Heart right ventricle (tissue), 16 donors: ENCODE results near the gene SCN7A. TPM values are rescaled to one million over a fixed set of nuclear protein-coding genes. Genes with fewer than 3 reads are reported as not detected.

Experiments
- ATAC-seq, 8 donors: fragments of 200-7000 bp; cut with Tn5 transposase; one replicate each; pipeline ENCODE4 v1.9.1; 2020; ENCODE audit warnings: mild to moderate bottlenecking in 8 of 8, moderate library complexity in 8 of 8, moderate number of reproducible peaks in 1 of 8
- DNase-seq, 2 donors: peaks; one replicate each; pipeline ENCODE4 v3.0.0-alpha.2; 2020
- H3K27ac ChIP-seq, 10 donors: fragments of 200-600 bp; sonication (generic) in 2 of 10; one replicate each; pipeline versions ENCODE4 v1.5.0 to v1.8.0; 2020 to 2022; ENCODE audit warnings: mild to moderate bottlenecking in 3 of 10
- H3K27me3 ChIP-seq, 7 donors: fragments of 200-600 bp; one replicate each; pipeline ENCODE4 v1.8.0; 2021 to 2022; ENCODE audit warnings: mild to moderate bottlenecking in 2 of 7
- H3K36me3 ChIP-seq, 9 donors: fragments of 200-600 bp; sonication (generic) in 1 of 9; one replicate each; pipeline versions ENCODE4 v1.5.0 to v1.8.0; 2020 to 2022; ENCODE audit warnings: mild to moderate bottlenecking in 2 of 9
- H3K4me1 ChIP-seq, 9 donors: fragments of 200-600 bp; sonication (generic) in 1 of 9; one replicate each; pipeline versions ENCODE4 v1.5.0 to v1.8.0; 2020 to 2022; ENCODE audit warnings: mild to moderate bottlenecking in 4 of 9
- H3K4me3 ChIP-seq, 10 donors: fragments of 200-600 bp; sonication (generic) in 2 of 10; one replicate each; pipeline versions ENCODE4 v1.5.0 to v1.8.0; 2020 to 2022; ENCODE audit warnings: mild to moderate bottlenecking in 7 of 10, moderate library complexity in 2 of 10
- H3K9me3 ChIP-seq, 11 donors: fragments of 200-600 bp in 10 of 11; sonication (generic) in 2 of 11; one replicate each; pipeline versions ENCODE4 v1.5.0 to v1.8.0; 2013 to 2022; ENCODE audit warnings: mild to moderate bottlenecking in 2 of 11, control low read depth in 1 of 11, moderate library complexity in 1 of 11
- WGBS, 2 donors: extraction: QIAGEN DNeasy Blood & Tissue Kit; methylation state at CpG; one replicate each; pipeline ENCODE4 v1.1.7; 2013; ENCODE audit warnings: inconsistent platforms in 1 of 2; 5-methylcytosine and 5-hydroxymethylcytosine counted together
- intact Hi-C, 10 donors: fragments of 100-400 bp; cut with DNase I; formaldehyde crosslinking; loops; one replicate each; pipeline versions ENCODE4 v1.11.1 to v1.14.2; 2022
- polyA plus RNA-seq, 2 donors: library from polyadenylated mRNA; stranded (reverse); fragments of 200-250 nt; gene quantifications; one replicate each; pipeline ENCODE4 v1.2.3, GENCODE V29; 2013
- total RNA-seq, 10 donors: library from RNA; stranded (reverse); fragmentation: NEBNext Ultra II Directional in 3 of 10; extraction: Animal tissue kit (Norgen Biotek cat#: 25700) in 3 of 10; gene quantifications; one replicate each; pipeline versions ENCODE4 v1.2.1 to v1.2.4, GENCODE V29; 2021 to 2023
- TF ChIP-seq, protein P1 (sequence below), 9 donors: fragments of 200-600 bp; sonication (generic) in 2 of 9; IDR thresholded peaks; one replicate each; pipeline versions ENCODE4 v1.5.0 to v1.8.0; 2021 to 2022; ENCODE audit warnings: antibody characterized with exemption in 9 of 9, mild to moderate bottlenecking in 5 of 9, moderate library complexity in 1 of 9
- donor health status: Arrhythmogenic right ventricular cardiomyopathy.
- donor health status: ischemic (EF 13 %, LVEDD 7.1; RV severe dilation, severe dysfunction).
- donor health status: healthy with polysubstance abuse.
- donor health status: DM: no; HTN: yes; CAD: no.
- donor health status: DM: no; HTN: no; CAD: no.
- donor health status: ischemic (EF 25% LVEDD 6.9; RV normal size, moderate dysfunction).
- donor health status: ischemic (EF 25% LVEDD 5.7; RV mildly dilated, moderate dysfunction).
- donor health status: healthy.
- donor health status: DM: yes; HTN: yes; CAD: no.
- donor health status: Ischemic cardiomyopathy.
- donor health status: ischemic (EF 35%, LVEDD 5.7; RV mildly dilated, moderate dysfunction).
- donor health status: nonischemic (EF 11% LVEDD 7.7; RV severe dilation, severe dysfunction).
- donor health status: DM: yes; HTN: yes; CAD: no.
- donor health status: PGD.
- donor health status: ischemic (EF 29% LVEDD 5.4; RV normal size, mild dysfunction).
- donor health status: nonischemic (EF 23%, LVEDD 6.1; RV moderate dilation, normal function).

Gene SCN7A
- total and polyA plus RNA-seq, 12 donors: 2.4 to 31.2 (median 15.4) TPM

- Histone ChIP-seq H3K4me1 (no peaks in the 10 kb centered on the region), H3K36me3 (peaks cover 0 to 22% (median 0%) of the 10 kb centered on the region in 9 donors)
- intact Hi-C loops: no loop called here
These were observed 88.5 kb downstream of the SCN7A start for GRCh38 chr2:166405569-166405926.

DNA sequence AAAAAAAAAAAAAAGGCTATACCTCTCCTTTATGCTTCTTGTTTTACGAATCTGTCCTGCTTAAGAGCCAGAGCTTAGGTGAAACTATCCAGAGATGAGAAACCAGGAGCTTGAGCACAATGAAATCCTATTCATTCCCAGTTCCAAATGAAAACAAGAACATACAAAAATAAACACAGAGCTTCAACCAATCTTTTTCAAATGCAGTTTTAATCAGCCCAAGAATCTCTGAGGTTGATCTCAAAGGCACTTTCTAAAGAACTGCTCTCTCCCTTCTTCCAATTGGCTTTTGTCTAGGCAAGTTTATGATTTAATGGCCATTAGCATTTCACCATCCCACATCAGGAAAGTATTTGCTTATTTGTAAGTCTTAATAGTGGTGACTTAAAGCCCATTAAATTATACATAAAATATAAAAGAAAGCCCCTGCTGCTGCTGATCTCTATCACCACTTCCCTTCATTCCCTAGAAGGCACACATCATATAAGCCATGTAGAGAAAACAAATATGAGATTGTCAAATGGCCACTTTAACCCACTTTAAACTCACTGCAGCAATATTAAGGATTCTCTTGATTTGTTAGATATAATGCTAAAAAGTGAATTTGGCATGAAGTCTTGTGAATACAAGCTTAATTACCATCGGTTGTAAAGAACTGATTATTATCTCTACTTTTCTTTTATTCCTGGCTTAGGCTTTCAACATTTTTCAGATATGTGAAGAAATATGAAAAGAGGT lies 89.0 kb downstream of the SCN7A start:
- H3K27ac ChIP-seq: no peak overlapping the region
- no peaks in the 10 kb centered on the region for H3K4me1 ChIP-seq
- no peak for DNase-seq
- no peaks in the 10 kb centered on the region for H3K9me3 ChIP-seq
- intact Hi-C loops: no loop called here
- WGBS, 2 donors: 64 to 74% methylated on average over 2 of the region's 2 CpGs
- no peaks in the 10 kb centered on the region for H3K27me3 ChIP-seq
- H3K4me3 ChIP-seq: no peak overlapping the region
- TF ChIP-seq, protein P1, sequence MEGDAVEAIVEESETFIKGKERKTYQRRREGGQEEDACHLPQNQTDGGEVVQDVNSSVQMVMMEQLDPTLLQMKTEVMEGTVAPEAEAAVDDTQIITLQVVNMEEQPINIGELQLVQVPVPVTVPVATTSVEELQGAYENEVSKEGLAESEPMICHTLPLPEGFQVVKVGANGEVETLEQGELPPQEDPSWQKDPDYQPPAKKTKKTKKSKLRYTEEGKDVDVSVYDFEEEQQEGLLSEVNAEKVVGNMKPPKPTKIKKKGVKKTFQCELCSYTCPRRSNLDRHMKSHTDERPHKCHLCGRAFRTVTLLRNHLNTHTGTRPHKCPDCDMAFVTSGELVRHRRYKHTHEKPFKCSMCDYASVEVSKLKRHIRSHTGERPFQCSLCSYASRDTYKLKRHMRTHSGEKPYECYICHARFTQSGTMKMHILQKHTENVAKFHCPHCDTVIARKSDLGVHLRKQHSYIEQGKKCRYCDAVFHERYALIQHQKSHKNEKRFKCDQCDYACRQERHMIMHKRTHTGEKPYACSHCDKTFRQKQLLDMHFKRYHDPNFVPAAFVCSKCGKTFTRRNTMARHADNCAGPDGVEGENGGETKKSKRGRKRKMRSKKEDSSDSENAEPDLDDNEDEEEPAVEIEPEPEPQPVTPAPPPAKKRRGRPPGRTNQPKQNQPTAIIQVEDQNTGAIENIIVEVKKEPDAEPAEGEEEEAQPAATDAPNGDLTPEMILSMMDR (IDR thresholded peaks at IDR 0.05): no peak
- H3K36me3 ChIP-seq: peaks cover 0 to 20% (median 0%) of the 10 kb centered on the region in 9 donors
- ATAC-seq: no peak

More at GRCh38 chr2:166405569-166405926, 88.5 kb downstream of the SCN7A start:
- 80 to 91% methylated on average over 6 of the region's 6 CpGs for WGBS, 2 donors
- DNase-seq (no peak), ATAC-seq (no peak)
- TF ChIP-seq, protein P1 (IDR thresholded peaks at IDR 0.05): no peak
- Histone ChIP-seq H3K27ac (no peak overlapping the region), H3K27me3 (no peaks in the 10 kb centered on the region), H3K9me3 (no peaks in the 10 kb centered on the region), H3K4me3 (no peak overlapping the region)

DNA sequence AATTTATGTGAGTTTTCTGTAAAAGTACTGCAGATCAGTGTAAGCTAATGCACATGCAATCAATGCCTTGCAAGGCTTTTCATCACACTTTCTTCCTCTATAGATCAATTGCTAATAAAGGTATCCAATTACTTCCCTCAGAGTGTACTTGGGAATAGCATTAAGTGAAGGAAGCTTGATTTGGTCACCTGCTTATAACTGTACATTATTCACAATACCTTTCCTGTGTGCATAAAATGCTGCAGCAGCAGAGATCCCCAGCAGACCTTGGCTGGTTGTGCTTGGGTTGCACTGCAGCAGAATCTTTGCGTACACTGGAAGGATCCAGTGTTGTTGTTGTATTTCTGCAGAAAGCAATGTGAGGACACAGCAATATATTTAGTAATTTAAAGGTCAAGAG lies 99.8 kb downstream of the SCN7A start:
- H3K36me3 ChIP-seq: no peaks in the 10 kb centered on the region
- no peak overlapping the region for H3K4me3 ChIP-seq
- DNase-seq (no peak), ATAC-seq (no peak)
- TF ChIP-seq, protein P1 (IDR thresholded peaks at IDR 0.05): no peak
- H3K27me3 ChIP-seq: no peaks in the 10 kb centered on the region
- H3K9me3 ChIP-seq: peaks cover 0 to 5% (median 0%) of the 10 kb centered on the region in 11 donors
- no peaks in the 10 kb centered on the region for H3K4me1 ChIP-seq
- WGBS, 2 donors: 92 to 97% methylated on average over 1 of the region's 1 CpG
- no peak overlapping the region for H3K27ac ChIP-seq
- intact Hi-C loops: no loop called here

DNA sequence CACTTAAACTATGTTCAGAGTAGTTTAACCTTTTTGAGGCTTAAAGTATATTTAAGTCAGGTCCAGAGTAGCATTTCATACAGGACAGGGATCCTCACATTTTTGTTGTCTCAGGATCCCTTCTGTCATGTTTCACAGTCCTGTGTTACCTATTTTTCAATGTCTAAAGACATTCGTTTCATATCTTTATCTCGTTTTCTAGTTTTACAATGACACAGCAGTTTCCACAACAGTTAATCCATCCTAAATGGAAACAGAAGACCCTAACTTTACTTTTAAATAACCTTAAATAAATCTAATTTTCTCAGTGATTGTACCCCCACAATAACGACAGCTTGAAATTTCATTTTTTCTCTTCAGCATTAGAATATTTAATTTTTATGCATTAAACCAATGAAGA lies 101.0 kb downstream of the SCN7A start:
- TF ChIP-seq, protein P1 (IDR thresholded peaks at IDR 0.05): no peak
- DNase-seq (no peak), ATAC-seq (no peak)
- no peak overlapping the region for H3K27ac ChIP-seq
- H3K27me3 ChIP-seq: no peaks in the 10 kb centered on the region
- H3K4me1 ChIP-seq: no peaks in the 10 kb centered on the region
- intact Hi-C loops: no loop called here
- H3K9me3 ChIP-seq: no peaks in the 10 kb centered on the region
- H3K4me3 ChIP-seq: no peak overlapping the region
- WGBS, 2 donors: 75 to 83% methylated on average over 3 of the region's 3 CpGs
- no peaks in the 10 kb centered on the region for H3K36me3 ChIP-seq
